ENCODE data around the gene AVEN.
"Not testable (repeated sequence)": the region's sequence is repeated elsewhere in the genome, so short reads cannot be mapped to it uniquely, and the experiment has no call there.

The AVEN gene

GRCh38 chr15:34011481-34011880, 27.5 kb downstream of the AVEN start:
- no peak for DNase-seq
- Histone ChIP-seq H3K4me3 (no peak overlapping the region), H3K36me3 (no peaks in the 10 kb centered on the region), H3K27ac (no peak overlapping the region), H3K27me3 (no peaks in the 10 kb centered on the region), H3K9me3 (no peaks in the 10 kb centered on the region), H3K4me1 (peaks cover 0 to 9% (median 8%) of the 10 kb centered on the region in 4 donors)
- intact Hi-C loops (cut with DNase I; ENCODE audit: low total_unique reads), result no loop called here
- TF ChIP-seq CTCF (IDR thresholded peaks at IDR 0.05), result no peak

GRCh38 chr15:34010921-34011320, 28.1 kb downstream of the AVEN start:
- no peaks in the 10 kb centered on the region for H3K36me3 ChIP-seq
- H3K27ac ChIP-seq, result no peak overlapping the region
- H3K4me3 ChIP-seq, result no peak overlapping the region
- TF ChIP-seq CTCF (IDR thresholded peaks at IDR 0.05), result no peak
- no peaks in the 10 kb centered on the region for H3K27me3 ChIP-seq
- peaks cover 0 to 9% (median 8%) of the 10 kb centered on the region in 4 donors for H3K4me1 ChIP-seq
- intact Hi-C loops (cut with DNase I; ENCODE audit: low total_unique reads), result no loop called here
- no peaks in the 10 kb centered on the region for H3K9me3 ChIP-seq
- DNase-seq, result no peak

GRCh38 chr15:34009656-34010055, 29.3 kb downstream of the AVEN start:
- Histone ChIP-seq H3K4me1 (peaks cover 0 to 3% (median 3%) of the 10 kb centered on the region in 4 donors), H3K27ac (no peak overlapping the region), H3K4me3 (no peak overlapping the region), H3K9me3 (no peaks in the 10 kb centered on the region), H3K27me3 (no peaks in the 10 kb centered on the region), H3K36me3 (no peaks in the 10 kb centered on the region)
- no peak for TF ChIP-seq CTCF (IDR thresholded peaks at IDR 0.05)
- intact Hi-C loops (cut with DNase I; ENCODE audit: low total_unique reads), result no loop called here
- DNase-seq, result no peak

- intact Hi-C loops (cut with DNase I; ENCODE audit: low total_unique reads), result no loop called here
- Histone ChIP-seq H3K4me3 (no peak overlapping the region), H3K36me3 (no peaks in the 10 kb centered on the region), H3K27me3 (no peaks in the 10 kb centered on the region), H3K9me3 (no peaks in the 10 kb centered on the region), H3K4me1 (no peaks in the 10 kb centered on the region), H3K27ac (no peak overlapping the region)
- TF ChIP-seq CTCF (IDR thresholded peaks at IDR 0.05), result no peak
- no peak for DNase-seq
Observed at GRCh38 chr15:34006381-34006780, 32.6 kb downstream of the AVEN start.

- H3K36me3 ChIP-seq, result no peaks in the 10 kb centered on the region
- no peak overlapping the region for H3K4me3 ChIP-seq
- no peaks in the 10 kb centered on the region for H3K4me1 ChIP-seq
- no peaks in the 10 kb centered on the region for H3K9me3 ChIP-seq
- TF ChIP-seq CTCF (IDR thresholded peaks at IDR 0.05), result no peak
- no peak for DNase-seq
- H3K27ac ChIP-seq, result no peak overlapping the region
- intact Hi-C loops (cut with DNase I; ENCODE audit: low total_unique reads), result no loop called here
- no peaks in the 10 kb centered on the region for H3K27me3 ChIP-seq
Observed at GRCh38 chr15:34001536-34001935, 37.5 kb downstream of the AVEN start.

DNA sequence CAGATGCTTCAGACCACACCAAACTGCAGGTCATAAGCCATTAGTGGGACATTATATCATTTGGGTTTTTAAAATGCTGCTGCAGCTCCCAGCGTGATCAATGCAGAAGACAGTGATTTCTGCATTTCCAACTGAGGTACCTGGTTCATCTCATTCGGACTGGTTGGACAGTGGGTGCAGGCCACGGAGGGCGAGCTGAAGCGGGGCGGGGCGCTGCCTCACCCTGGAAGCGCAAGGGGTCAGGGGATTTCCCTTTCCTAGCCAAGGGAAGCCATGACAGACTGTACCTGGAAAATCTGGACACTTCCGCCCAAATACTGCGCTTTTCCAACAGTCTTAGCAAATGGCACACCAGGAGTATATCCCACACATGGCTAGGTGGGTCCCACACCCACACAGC, 43.3 kb downstream of the AVEN start:
- H3K4me3 ChIP-seq; H3K27ac ChIP-seq; DNase-seq; H3K36me3 ChIP-seq; intact Hi-C loops (cut with DNase I; ENCODE audit: low total_unique reads); H3K9me3 ChIP-seq; H3K27me3 ChIP-seq; H3K4me1 ChIP-seq: not testable (repeated sequence)

Data from tibial artery (tissue), 4 donors.